ENCODE results near the gene F3. TPM values are rescaled to one million over a fixed set of nuclear protein-coding genes. Genes with fewer than 3 reads are reported as not detected.

F3 gene
- total RNA-seq, 1 donor from 2014 or later = 6.4 TPM

DNA sequence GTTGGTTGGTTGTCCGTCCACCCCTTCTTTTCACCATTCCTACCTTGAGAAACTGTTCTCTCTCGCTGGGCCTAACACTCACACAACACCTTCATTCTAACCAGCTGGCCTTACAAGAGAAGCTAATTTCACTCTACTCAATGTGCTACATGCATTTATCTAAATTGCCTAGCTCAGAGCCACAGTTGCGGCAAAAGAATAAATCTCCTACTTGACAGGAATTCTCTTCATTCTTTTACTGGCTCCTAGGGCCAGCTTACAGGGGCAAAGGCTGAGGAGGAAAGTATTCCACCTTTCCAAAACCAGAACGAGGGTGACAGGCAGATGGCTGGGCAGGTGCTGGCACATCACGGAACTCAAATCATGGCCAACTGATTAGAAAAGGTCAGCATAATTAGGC, 6.5 kb downstream of the F3 start:
- Histone ChIP-seq H3K27ac (no peak overlapping the region), H3K4me1 (no peaks in the 10 kb centered on the region), H3K27me3 (peaks cover 12% of the 10 kb centered on the region), H3F3A (ENCODE audit: low read depth) (no peaks in the 10 kb centered on the region), H3K36me3 (no peaks in the 10 kb centered on the region), H4K20me1 (ENCODE audit: low read depth) (no peaks in the 10 kb centered on the region), H3K9ac (no peak overlapping the region), H3K9me3 (ENCODE audit: low read depth) (no peaks in the 10 kb centered on the region), H3K79me2 (ENCODE audit: low read depth) (no peaks in the 10 kb centered on the region), H3K4me3 (no peak overlapping the region), H3K4me2 (no peak overlapping the region), H2AFZ (replicated peaks) (no peak overlapping the region)
- Mint-ChIP-seq H3K27ac (no peak overlapping the region), H3K27me3 (ENCODE audit: insufficient read depth, low read depth) (peaks cover 3% of the 10 kb centered on the region), H3K9me3 (no peaks in the 10 kb centered on the region), H3K36me3 (peaks cover 41% of the 10 kb centered on the region), H3K4me1 (peaks cover 21% of the 10 kb centered on the region), H3K4me3 (no peak overlapping the region)
- no peak for DNase-seq (ENCODE audit: low spot score)
- TF ChIP-seq EZH2phosphoT487 (IDR thresholded peaks at IDR 0.05) = no peak
- no peak for TF ChIP-seq EZH2 (IDR thresholded peaks at IDR 0.05)
- TF ChIP-seq, protein P1, sequence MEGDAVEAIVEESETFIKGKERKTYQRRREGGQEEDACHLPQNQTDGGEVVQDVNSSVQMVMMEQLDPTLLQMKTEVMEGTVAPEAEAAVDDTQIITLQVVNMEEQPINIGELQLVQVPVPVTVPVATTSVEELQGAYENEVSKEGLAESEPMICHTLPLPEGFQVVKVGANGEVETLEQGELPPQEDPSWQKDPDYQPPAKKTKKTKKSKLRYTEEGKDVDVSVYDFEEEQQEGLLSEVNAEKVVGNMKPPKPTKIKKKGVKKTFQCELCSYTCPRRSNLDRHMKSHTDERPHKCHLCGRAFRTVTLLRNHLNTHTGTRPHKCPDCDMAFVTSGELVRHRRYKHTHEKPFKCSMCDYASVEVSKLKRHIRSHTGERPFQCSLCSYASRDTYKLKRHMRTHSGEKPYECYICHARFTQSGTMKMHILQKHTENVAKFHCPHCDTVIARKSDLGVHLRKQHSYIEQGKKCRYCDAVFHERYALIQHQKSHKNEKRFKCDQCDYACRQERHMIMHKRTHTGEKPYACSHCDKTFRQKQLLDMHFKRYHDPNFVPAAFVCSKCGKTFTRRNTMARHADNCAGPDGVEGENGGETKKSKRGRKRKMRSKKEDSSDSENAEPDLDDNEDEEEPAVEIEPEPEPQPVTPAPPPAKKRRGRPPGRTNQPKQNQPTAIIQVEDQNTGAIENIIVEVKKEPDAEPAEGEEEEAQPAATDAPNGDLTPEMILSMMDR (IDR thresholded peaks at IDR 0.05) = no peak

DNA sequence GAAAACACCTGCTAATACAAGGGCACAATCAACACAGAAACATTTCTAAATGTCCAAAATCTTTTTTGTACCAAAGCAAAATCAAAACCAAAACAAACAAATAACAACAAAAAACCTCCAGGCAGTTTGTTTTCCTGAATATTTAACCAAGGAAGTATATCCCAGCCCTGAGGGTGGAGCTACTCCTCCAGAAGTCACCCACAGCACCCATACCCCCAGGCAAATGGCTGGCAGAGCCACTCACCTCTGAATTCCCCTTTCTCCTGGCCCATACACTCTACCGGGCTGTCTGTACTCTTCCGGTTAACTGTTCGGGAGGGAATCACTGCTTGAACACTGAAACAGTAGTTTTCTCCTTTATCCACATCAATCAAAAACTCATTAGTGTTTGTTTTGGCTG, 9.5 kb downstream of the F3 start:
- Histone ChIP-seq H3K4me3 (no peak overlapping the region), H4K20me1 (ENCODE audit: low read depth) (no peaks in the 10 kb centered on the region), H3K27me3 (no peaks in the 10 kb centered on the region), H3K9me3 (ENCODE audit: low read depth) (no peaks in the 10 kb centered on the region), H3K27ac (no peak overlapping the region), H3K4me2 (no peak overlapping the region), H3K36me3 (no peaks in the 10 kb centered on the region), H2AFZ (replicated peaks) (peak overlapping the region; percentile 20), H3K4me1 (peaks cover 17% of the 10 kb centered on the region), H3K79me2 (ENCODE audit: low read depth) (no peaks in the 10 kb centered on the region), H3F3A (ENCODE audit: low read depth) (no peaks in the 10 kb centered on the region), H3K9ac (no peak overlapping the region)
- Mint-ChIP-seq H3K36me3 (peaks cover 43% of the 10 kb centered on the region), H3K27me3 (ENCODE audit: insufficient read depth, low read depth) (no peaks in the 10 kb centered on the region), H3K4me1 (peaks cover 9% of the 10 kb centered on the region), H3K4me3 (no peak overlapping the region), H3K9me3 (peaks cover 4% of the 10 kb centered on the region), H3K27ac (no peak overlapping the region)
- TF ChIP-seq, protein P1 (IDR thresholded peaks at IDR 0.05) = peak; percentile 25
- no peak for TF ChIP-seq EZH2phosphoT487 (IDR thresholded peaks at IDR 0.05)
- DNase-seq (ENCODE audit: low spot score) = no peak

DNA sequence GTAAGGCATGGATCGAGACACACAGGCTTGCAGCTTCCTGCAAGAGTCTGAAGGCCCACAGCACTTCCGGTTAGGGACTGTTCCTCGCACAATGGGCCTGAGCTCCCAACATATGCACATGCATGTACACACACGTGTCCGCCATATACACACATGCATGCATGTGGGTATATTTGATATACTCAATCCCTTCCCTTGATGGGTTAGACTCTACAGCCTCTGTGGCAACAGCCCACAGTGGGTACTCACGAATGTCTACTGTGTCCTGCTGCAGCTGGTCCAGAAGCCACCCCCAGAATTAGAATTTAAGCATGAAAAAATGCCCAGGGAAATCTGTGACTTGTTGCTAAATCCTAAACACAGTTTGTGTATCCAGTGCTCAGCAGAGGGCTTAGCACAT, 9.9 kb downstream of the F3 start:
- Histone ChIP-seq H4K20me1 (ENCODE audit: low read depth) (no peaks in the 10 kb centered on the region), H3K36me3 (no peaks in the 10 kb centered on the region), H3F3A (ENCODE audit: low read depth) (no peaks in the 10 kb centered on the region), H3K27ac (no peak overlapping the region), H3K27me3 (no peaks in the 10 kb centered on the region), H3K4me3 (no peak overlapping the region), H2AFZ (replicated peaks) (no peak overlapping the region), H3K79me2 (ENCODE audit: low read depth) (no peaks in the 10 kb centered on the region), H3K9ac (no peak overlapping the region), H3K4me2 (no peak overlapping the region), H3K4me1 (peaks cover 17% of the 10 kb centered on the region), H3K9me3 (ENCODE audit: low read depth) (no peaks in the 10 kb centered on the region)
- Mint-ChIP-seq H3K27ac (no peak overlapping the region), H3K36me3 (peaks cover 43% of the 10 kb centered on the region), H3K4me3 (no peak overlapping the region), H3K27me3 (ENCODE audit: insufficient read depth, low read depth) (no peaks in the 10 kb centered on the region), H3K9me3 (peaks cover 4% of the 10 kb centered on the region), H3K4me1 (peaks cover 9% of the 10 kb centered on the region)
- TF ChIP-seq EZH2 (IDR thresholded peaks at IDR 0.05) (no peak), EZH2phosphoT487 (IDR thresholded peaks at IDR 0.05) (no peak)
- TF ChIP-seq, protein P1 (IDR thresholded peaks at IDR 0.05) = no peak
- no peak for DNase-seq (ENCODE audit: low spot score)

Data from neural progenitor cell (in vitro differentiated cells).